ENCODE data around the gene SAFB2. TPM values are rescaled to one million over a fixed set of nuclear protein-coding genes. Genes with fewer than 3 reads are reported as not detected.

SAFB2 gene
- total RNA-seq, 1 donor, result 38.0 TPM

GRCh38 chr19:5666921-5667610 lies 44.5 kb upstream of the SAFB2 start:
- H4K20me1 ChIP-seq (ENCODE audit: insufficient read depth, low read length), result peaks cover 22% of the 10 kb centered on the region
- H3K9me3 ChIP-seq (ENCODE audit: low read depth, low read length), result no peaks in the 10 kb centered on the region
- peaks cover 66% of the 10 kb centered on the region for H3K36me3 ChIP-seq (ENCODE audit: insufficient read depth, low read length)
- no peak overlapping the region for H3K4me2 ChIP-seq (ENCODE audit: insufficient read depth, low read length)
- H3K79me2 ChIP-seq (ENCODE audit: insufficient read depth, low read length), result peaks cover 7% of the 10 kb centered on the region
- no peak overlapping the region for H2AFZ ChIP-seq (ENCODE audit: low read length)
- H3K27ac ChIP-seq (ENCODE audit: low read depth, low read length), result peak overlapping the region; percentile 0
- no peak for TF ChIP-seq CTCF (IDR thresholded peaks at IDR 0.05; ENCODE audit: extremely low read depth, low read depth, low read length)
- peaks cover 9% of the 10 kb centered on the region for H3K4me1 ChIP-seq (ENCODE audit: insufficient read depth, low read length)
- H3K27me3 ChIP-seq (ENCODE audit: insufficient read depth, low read length), result no peaks in the 10 kb centered on the region
- no peak for DNase-seq (ENCODE audit: insufficient read length, low spot score, missing footprints)
- no peak overlapping the region for H3K4me3 ChIP-seq (ENCODE audit: insufficient read depth, low read length)

- peak; percentile 98 for DNase-seq (ENCODE audit: insufficient read length, low spot score, missing footprints)
- peaks cover 76% of the 10 kb centered on the region for H3K36me3 ChIP-seq (ENCODE audit: insufficient read depth, low read length)
- peaks cover 25% of the 10 kb centered on the region for H4K20me1 ChIP-seq (ENCODE audit: insufficient read depth, low read length)
- H3K27me3 ChIP-seq (ENCODE audit: insufficient read depth, low read length), result no peaks in the 10 kb centered on the region
- no peak overlapping the region for H2AFZ ChIP-seq (ENCODE audit: low read length)
- H3K4me3 ChIP-seq (ENCODE audit: insufficient read depth, low read length), result no peak overlapping the region
- peaks cover 10% of the 10 kb centered on the region for H3K79me2 ChIP-seq (ENCODE audit: insufficient read depth, low read length)
- H3K4me2 ChIP-seq (ENCODE audit: insufficient read depth, low read length), result no peak overlapping the region
- H3K27ac ChIP-seq (ENCODE audit: low read depth, low read length), result peak overlapping the region; percentile 0
- H3K4me1 ChIP-seq (ENCODE audit: insufficient read depth, low read length), result peaks cover 9% of the 10 kb centered on the region
- no peaks in the 10 kb centered on the region for H3K9me3 ChIP-seq (ENCODE audit: low read depth, low read length)
- TF ChIP-seq CTCF (IDR thresholded peaks at IDR 0.05; ENCODE audit: extremely low read depth, low read depth, low read length), result peak; percentile 52
Measured at GRCh38 chr19:5665781-5666513, 43.4 kb upstream of the SAFB2 start.

GRCh38 chr19:5664515-5664914 lies 41.9 kb upstream of the SAFB2 start:
- TF ChIP-seq CTCF (IDR thresholded peaks at IDR 0.05; ENCODE audit: extremely low read depth, low read depth, low read length), result no peak
- Histone ChIP-seq H4K20me1 (ENCODE audit: insufficient read depth, low read length) (peaks cover 25% of the 10 kb centered on the region), H3K9me3 (ENCODE audit: low read depth, low read length) (no peaks in the 10 kb centered on the region), H3K27ac (ENCODE audit: low read depth, low read length) (no peak overlapping the region), H2AFZ (ENCODE audit: low read length) (no peak overlapping the region), H3K4me3 (ENCODE audit: insufficient read depth, low read length) (no peak overlapping the region), H3K79me2 (ENCODE audit: insufficient read depth, low read length) (peaks cover 10% of the 10 kb centered on the region), H3K4me1 (ENCODE audit: insufficient read depth, low read length) (peaks cover 9% of the 10 kb centered on the region), H3K36me3 (ENCODE audit: insufficient read depth, low read length) (peaks cover 86% of the 10 kb centered on the region), H3K27me3 (ENCODE audit: insufficient read depth, low read length) (no peaks in the 10 kb centered on the region), H3K4me2 (ENCODE audit: insufficient read depth, low read length) (no peak overlapping the region)
- DNase-seq (ENCODE audit: insufficient read length, low spot score, missing footprints), result no peak

GRCh38 chr19:5663904-5664303 lies 41.3 kb upstream of the SAFB2 start:
- Histone ChIP-seq H3K27me3 (ENCODE audit: insufficient read depth, low read length) (no peaks in the 10 kb centered on the region), H3K79me2 (ENCODE audit: insufficient read depth, low read length) (peaks cover 8% of the 10 kb centered on the region), H2AFZ (ENCODE audit: low read length) (no peak overlapping the region), H3K36me3 (ENCODE audit: insufficient read depth, low read length) (peaks cover 85% of the 10 kb centered on the region), H3K4me3 (ENCODE audit: insufficient read depth, low read length) (no peak overlapping the region), H3K4me2 (ENCODE audit: insufficient read depth, low read length) (no peak overlapping the region), H3K27ac (ENCODE audit: low read depth, low read length) (no peak overlapping the region), H3K4me1 (ENCODE audit: insufficient read depth, low read length) (peaks cover 9% of the 10 kb centered on the region), H3K9me3 (ENCODE audit: low read depth, low read length) (no peaks in the 10 kb centered on the region), H4K20me1 (ENCODE audit: insufficient read depth, low read length) (peaks cover 25% of the 10 kb centered on the region)
- no peak for DNase-seq (ENCODE audit: insufficient read length, low spot score, missing footprints)
- TF ChIP-seq CTCF (IDR thresholded peaks at IDR 0.05; ENCODE audit: extremely low read depth, low read depth, low read length), result no peak
